Astrocyte (in vitro differentiated cells and primary cell): ENCODE results near the gene ZXDC.

ENCODE experiments used
- CTCF ChIP-seq: IDR thresholded peaks from 2 replicates; pipeline ENCODE4 v1.5.1; 2011; ENCODE audit warnings: low read depth, mild to moderate bottlenecking, inconsistent platforms, low read length, moderate library complexity; ENCODE audit not compliant: insufficient read depth
- EZH2 ChIP-seq: IDR thresholded peaks from 2 replicates; pipeline ENCODE4 v1.6.1; 2012; ENCODE audit warnings: mild to moderate bottlenecking, low read length, inconsistent platforms; ENCODE audit not compliant: insufficient read depth

- TF ChIP-seq EZH2: no peak
- no peak for TF ChIP-seq CTCF
These were observed 42.6 kb downstream of the ZXDC start for GRCh38 chr3:126433105-126433430.
